ENCODE results near the gene PTPN3. TPM values are rescaled to one million over a fixed set of nuclear protein-coding genes. Genes with fewer than 3 reads are reported as not detected.

Gene PTPN3
- total and polyA plus RNA-seq, 9 of the 15 experiments (the other 6 are each of a cell fraction or from before 2014, with no cell fraction given): 0.02 TPM; not detected in 8

- TF ChIP-seq DEAF1 (CRISPR knock-in tag; IDR thresholded peaks at IDR 0.05): peak; percentile 51; the same call in 1 of the 2 replicates
- no peak for TF ChIP-seq ZNF766 (CRISPR knock-in tag; conservative IDR thresholded peaks at IDR 0.05)
- TF ChIP-seq ESRRB (CRISPR knock-in tag; IDR thresholded peaks at IDR 0.05; ENCODE audit: borderline replicate concordance): no peak
- TF ChIP-seq HINFP (tag; conservative IDR thresholded peaks at IDR 0.05; ENCODE audit: low read depth): no peak
- TF ChIP-seq E2F5 (CRISPR knock-in tag; IDR thresholded peaks at IDR 0.05): no peak
- TF ChIP-seq ZNF316 (IDR thresholded peaks at IDR 0.05): no peak
- no peak for TF ChIP-seq NCOA2 (IDR thresholded peaks at IDR 0.05; ENCODE audit: partially characterized antibody in 2 of 2)
- no peak for TF ChIP-seq BMI1 (IDR thresholded peaks at IDR 0.05; ENCODE audit: low read length)
- TF ChIP-seq NR2F6 (CRISPR knock-in tag; IDR thresholded peaks at IDR 0.05): no peak
- TF ChIP-seq SMARCB1 (IDR thresholded peaks at IDR 0.05; ENCODE audit: insufficient read length, low read depth): no peak
- no peak for TF ChIP-seq UBTF (IDR thresholded peaks at IDR 0.05; ENCODE audit: borderline replicate concordance in 1 of 2, low read depth in 2 of 2, low read length in 2 of 2)
- no peak for TF ChIP-seq NFE2 (IDR thresholded peaks at IDR 0.05; ENCODE audit: low read depth)
Measured at GRCh38 chr9:109520475-109521132, 22.5 kb upstream of the PTPN3 start (continued).
